ENCODE measurements around the gene AKT1S1.

The AKT1S1 gene

GRCh38 chr19:49874503-49875157, 2.5 kb downstream of the AKT1S1 start:
- peak overlapping the region; percentile 100 for H3K27ac ChIP-seq
- DNase-seq = no peak
- TF ChIP-seq CTCF (IDR thresholded peaks at IDR 0.05) = no peak
- H3K9me3 ChIP-seq = no peaks in the 10 kb centered on the region
- intact Hi-C loops (cut with DNase I; ENCODE audit: low total_unique reads) = loop anchor here (5.0 kb wide), 1 partner anchor 57 kb away; the partner anchor contains the start of gene MED25
- H3K4me1 ChIP-seq = peaks cover 0 to 43% (median 36%) of the 10 kb centered on the region in 4 donors
- H3K27me3 ChIP-seq = no peaks in the 10 kb centered on the region
- H3K36me3 ChIP-seq = peaks cover 6 to 46% (median 15%) of the 10 kb centered on the region in 3 donors
- no peak overlapping the region for H3K4me3 ChIP-seq

GRCh38 chr19:49873834-49874233, 3.3 kb downstream of the AKT1S1 start:
- intact Hi-C loops (cut with DNase I; ENCODE audit: low total_unique reads) = loop anchor here (5.0 kb wide), 1 partner anchor 57 kb away; the partner anchor contains the start of gene MED25

GRCh38 chr19:49873129-49873521, 4.0 kb downstream of the AKT1S1 start:
- H3K9me3 ChIP-seq = no peaks in the 10 kb centered on the region
- H3K4me1 ChIP-seq = peaks cover 0 to 44% (median 30%) of the 10 kb centered on the region in 4 donors
- no peak for TF ChIP-seq CTCF (IDR thresholded peaks at IDR 0.05)
- DNase-seq = no peak
- H3K36me3 ChIP-seq = peaks cover 0 to 38% (median 6%) of the 10 kb centered on the region in 3 donors
- H3K27me3 ChIP-seq = no peaks in the 10 kb centered on the region
- H3K4me3 ChIP-seq = no peak overlapping the region
- intact Hi-C loops (cut with DNase I; ENCODE audit: low total_unique reads) = loop anchor here (5.0 kb wide), 1 partner anchor 56 kb away; the partner anchor contains the start of gene MED25
- H3K27ac ChIP-seq = no peak overlapping the region

More at GRCh38 chr19:49873834-49874233, 3.3 kb downstream of the AKT1S1 start:
- Histone ChIP-seq H3K4me3 (no peak overlapping the region), H3K36me3 (peaks cover 0 to 38% (median 7%) of the 10 kb centered on the region in 3 donors), H3K9me3 (no peaks in the 10 kb centered on the region), H3K27ac (no peak overlapping the region), H3K27me3 (no peaks in the 10 kb centered on the region), H3K4me1 (peaks cover 0 to 44% (median 34%) of the 10 kb centered on the region in 4 donors)
- DNase-seq = no peak
- no peak for TF ChIP-seq CTCF (IDR thresholded peaks at IDR 0.05)

- intact Hi-C loops (cut with DNase I; ENCODE audit: low total_unique reads) = loop anchor here (5.0 kb wide), 1 partner anchor 55 kb away; the partner anchor contains the start of gene MED25
- H3K9me3 ChIP-seq = no peaks in the 10 kb centered on the region
- peaks cover 0 to 38% (median 6%) of the 10 kb centered on the region in 3 donors for H3K36me3 ChIP-seq
- DNase-seq = no peak
- peaks cover 0 to 45% (median 31%) of the 10 kb centered on the region in 4 donors for H3K4me1 ChIP-seq
- TF ChIP-seq CTCF (IDR thresholded peaks at IDR 0.05) = no peak
- no peak overlapping the region for H3K27ac ChIP-seq
- H3K27me3 ChIP-seq = no peaks in the 10 kb centered on the region
- no peak overlapping the region for H3K4me3 ChIP-seq
Observed at GRCh38 chr19:49872245-49873128, 4.7 kb downstream of the AKT1S1 start.

GRCh38 chr19:49871349-49871985, 5.7 kb downstream of the AKT1S1 start:
- TF ChIP-seq CTCF (IDR thresholded peaks at IDR 0.05) = no peak
- intact Hi-C loops (cut with DNase I; ENCODE audit: low total_unique reads) = loop anchor here (5.0 kb wide), 1 partner anchor 54 kb away; the partner anchor contains the start of gene MED25
- no peak overlapping the region for H3K4me3 ChIP-seq
- no peaks in the 10 kb centered on the region for H3K27me3 ChIP-seq
- H3K4me1 ChIP-seq = peaks cover 0 to 49% (median 35%) of the 10 kb centered on the region in 4 donors
- H3K9me3 ChIP-seq = no peaks in the 10 kb centered on the region
- no peak overlapping the region for H3K27ac ChIP-seq
- H3K36me3 ChIP-seq = peaks cover 0 to 38% (median 6%) of the 10 kb centered on the region in 3 donors
- no peak for DNase-seq

Data from tibial artery (tissue), 4 donors.